ENCODE data around the gene TRIM56.
A peak's percentile ranks its signal among the peaks of the same experiment; 100 is the strongest.
"Not testable (repeated sequence)": the region's sequence is repeated elsewhere in the genome, so short reads cannot be mapped to it uniquely, and the experiment has no call there.

TRIM56 gene

GRCh38 chr7:101088069-101088425 is 2.8 kb downstream of the TRIM56 start:
- in situ Hi-C loops (cut with MboI; ENCODE audit: low pct_unique_long_range_greater_than_20kb, low sequenced_read_pairs), result no loop called here
- no peak for DNase-seq

- in situ Hi-C loops (cut with MboI; ENCODE audit: low pct_unique_long_range_greater_than_20kb, low sequenced_read_pairs), result no loop called here
- no peak for DNase-seq
Measured at GRCh38 chr7:101088858-101089529, 3.7 kb downstream of the TRIM56 start.

- in situ Hi-C loops (cut with MboI; ENCODE audit: low pct_unique_long_range_greater_than_20kb, low sequenced_read_pairs), result no loop called here
- DNase-seq, result no peak
Measured at GRCh38 chr7:101089876-101090275, 4.6 kb downstream of the TRIM56 start.

GRCh38 chr7:101092266-101092905 is 7.1 kb downstream of the TRIM56 start:
- in situ Hi-C loops (cut with MboI; ENCODE audit: low pct_unique_long_range_greater_than_20kb, low sequenced_read_pairs); DNase-seq: not testable (repeated sequence)

GRCh38 chr7:101093906-101094305 is 8.6 kb downstream of the TRIM56 start:
- DNase-seq, result no peak
- in situ Hi-C loops (cut with MboI; ENCODE audit: low pct_unique_long_range_greater_than_20kb, low sequenced_read_pairs), result no loop called here

- in situ Hi-C loops (cut with MboI; ENCODE audit: low pct_unique_long_range_greater_than_20kb, low sequenced_read_pairs), result no loop called here
- DNase-seq, result no peak
Measured at GRCh38 chr7:101094376-101094775, 9.1 kb downstream of the TRIM56 start.

GRCh38 chr7:101094791-101095375 is 9.6 kb downstream of the TRIM56 start:
- DNase-seq, result peak; percentile 71
- in situ Hi-C loops (cut with MboI; ENCODE audit: low pct_unique_long_range_greater_than_20kb, low sequenced_read_pairs), result no loop called here

- in situ Hi-C loops (cut with MboI; ENCODE audit: low pct_unique_long_range_greater_than_20kb, low sequenced_read_pairs), result no loop called here
- DNase-seq, result no peak
Measured at GRCh38 chr7:101096331-101096956, 11.2 kb downstream of the TRIM56 start.

GRCh38 chr7:101096957-101097347 is 11.7 kb downstream of the TRIM56 start:
- no peak for DNase-seq
- in situ Hi-C loops (cut with MboI; ENCODE audit: low pct_unique_long_range_greater_than_20kb, low sequenced_read_pairs), result no loop called here

GRCh38 chr7:101097561-101097960 is 12.3 kb downstream of the TRIM56 start:
- in situ Hi-C loops (cut with MboI; ENCODE audit: low pct_unique_long_range_greater_than_20kb, low sequenced_read_pairs), result no loop called here
- DNase-seq, result no peak

GRCh38 chr7:101099969-101100781 is 14.9 kb downstream of the TRIM56 start:
- peak; percentile 90 for DNase-seq
- in situ Hi-C loops (cut with MboI; ENCODE audit: low pct_unique_long_range_greater_than_20kb, low sequenced_read_pairs), result no loop called here

GRCh38 chr7:101100858-101101847 is 15.9 kb downstream of the TRIM56 start:
- DNase-seq, result no peak
- in situ Hi-C loops (cut with MboI; ENCODE audit: low pct_unique_long_range_greater_than_20kb, low sequenced_read_pairs), result no loop called here

GRCh38 chr7:101102026-101102425 is 16.7 kb downstream of the TRIM56 start:
- DNase-seq, result no peak
- in situ Hi-C loops (cut with MboI; ENCODE audit: low pct_unique_long_range_greater_than_20kb, low sequenced_read_pairs), result no loop called here

- not testable (repeated sequence) for DNase-seq
Measured at GRCh38 chr7:101103701-101104100, 18.4 kb downstream of the TRIM56 start.

GRCh38 chr7:101104193-101104713 is 19.0 kb downstream of the TRIM56 start:
- no peak for DNase-seq
- in situ Hi-C loops (cut with MboI; ENCODE audit: low pct_unique_long_range_greater_than_20kb, low sequenced_read_pairs), result no loop called here

More at GRCh38 chr7:101103701-101104100, 18.4 kb downstream of the TRIM56 start:
- in situ Hi-C loops (cut with MboI; ENCODE audit: low pct_unique_long_range_greater_than_20kb, low sequenced_read_pairs), result not testable (repeated sequence)

GRCh38 chr7:101104799-101105198 is 19.5 kb downstream of the TRIM56 start:
- in situ Hi-C loops (cut with MboI; ENCODE audit: low pct_unique_long_range_greater_than_20kb, low sequenced_read_pairs), result no loop called here
- DNase-seq, result no peak

- DNase-seq; in situ Hi-C loops (cut with MboI; ENCODE audit: low pct_unique_long_range_greater_than_20kb, low sequenced_read_pairs): not testable (repeated sequence)
Measured at GRCh38 chr7:101105248-101105647, 20.0 kb downstream of the TRIM56 start.

GRCh38 chr7:101106386-101106785 is 21.1 kb downstream of the TRIM56 start:
- DNase-seq, result no peak
- in situ Hi-C loops (cut with MboI; ENCODE audit: low pct_unique_long_range_greater_than_20kb, low sequenced_read_pairs), result no loop called here

Data from KBM-7 (cell line).